ENCODE measurements around the gene FBXW7.
A peak's percentile ranks its signal among the peaks of the same experiment; 100 is the strongest.

Gene FBXW7

DNA sequence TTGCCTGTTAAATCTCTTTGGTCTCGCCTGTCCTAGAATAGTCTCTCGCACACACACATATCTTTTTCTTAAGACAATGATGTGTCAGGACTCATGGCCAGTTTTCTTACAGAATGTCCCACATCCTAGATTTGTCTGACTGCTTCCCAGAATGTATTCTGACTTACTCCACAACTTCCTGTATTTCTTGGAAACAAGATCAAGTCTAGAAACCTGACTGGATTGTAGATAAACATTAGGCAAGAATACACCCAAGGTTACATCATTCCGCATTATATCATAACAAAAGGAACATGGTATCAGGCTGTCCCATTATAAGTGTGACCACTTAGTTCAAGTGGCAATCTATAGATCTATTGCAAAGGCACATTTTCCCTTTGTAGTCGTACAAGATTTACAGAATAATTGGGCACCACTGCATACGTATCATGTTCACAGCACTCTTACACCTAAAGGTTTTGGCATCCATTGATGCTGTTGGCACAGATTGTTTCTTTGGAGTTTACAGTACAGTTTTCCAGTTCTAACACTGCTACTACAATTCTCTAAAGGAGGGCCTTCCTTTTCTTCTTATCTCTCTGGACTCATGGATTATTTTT, 56.4 kb downstream of the FBXW7 start:
- TF ChIP-seq TCF4 (CRISPR knock-in tag; IDR thresholded peaks at IDR 0.05; ENCODE audit: borderline replicate concordance) (no peak), ESRRG (CRISPR knock-in tag; IDR thresholded peaks at IDR 0.05) (no peak), PPARA (CRISPR knock-in tag; IDR thresholded peaks at IDR 0.05; ENCODE audit: borderline replicate concordance) (no peak), ZC3H10 (CRISPR knock-in tag; IDR thresholded peaks at IDR 0.05) (no peak), ZNF8 (CRISPR knock-in tag; IDR thresholded peaks at IDR 0.05) (no peak), ZNF70 (CRISPR knock-in tag; IDR thresholded peaks at IDR 0.05) (no peak), GLIS3 (CRISPR knock-in tag; IDR thresholded peaks at IDR 0.05) (no peak), ZFP3 (CRISPR knock-in tag; IDR thresholded peaks at IDR 0.05) (no peak), RARB (CRISPR knock-in tag; IDR thresholded peaks at IDR 0.05) (no peak)
- TF ChIP-seq, protein P1, sequence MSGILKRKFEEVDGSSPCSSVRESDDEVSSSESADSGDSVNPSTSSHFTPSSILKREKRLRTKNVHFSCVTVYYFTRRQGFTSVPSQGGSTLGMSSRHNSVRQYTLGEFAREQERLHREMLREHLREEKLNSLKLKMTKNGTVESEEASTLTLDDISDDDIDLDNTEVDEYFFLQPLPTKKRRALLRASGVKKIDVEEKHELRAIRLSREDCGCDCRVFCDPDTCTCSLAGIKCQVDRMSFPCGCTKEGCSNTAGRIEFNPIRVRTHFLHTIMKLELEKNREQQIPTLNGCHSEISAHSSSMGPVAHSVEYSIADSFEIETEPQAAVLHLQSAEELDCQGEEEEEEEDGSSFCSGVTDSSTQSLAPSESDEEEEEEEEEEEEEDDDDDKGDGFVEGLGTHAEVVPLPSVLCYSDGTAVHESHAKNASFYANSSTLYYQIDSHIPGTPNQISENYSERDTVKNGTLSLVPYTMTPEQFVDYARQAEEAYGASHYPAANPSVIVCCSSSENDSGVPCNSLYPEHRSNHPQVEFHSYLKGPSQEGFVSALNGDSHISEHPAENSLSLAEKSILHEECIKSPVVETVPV (CRISPR knock-in tag; IDR thresholded peaks at IDR 0.05), result no peak
- TF ChIP-seq, protein P2, sequence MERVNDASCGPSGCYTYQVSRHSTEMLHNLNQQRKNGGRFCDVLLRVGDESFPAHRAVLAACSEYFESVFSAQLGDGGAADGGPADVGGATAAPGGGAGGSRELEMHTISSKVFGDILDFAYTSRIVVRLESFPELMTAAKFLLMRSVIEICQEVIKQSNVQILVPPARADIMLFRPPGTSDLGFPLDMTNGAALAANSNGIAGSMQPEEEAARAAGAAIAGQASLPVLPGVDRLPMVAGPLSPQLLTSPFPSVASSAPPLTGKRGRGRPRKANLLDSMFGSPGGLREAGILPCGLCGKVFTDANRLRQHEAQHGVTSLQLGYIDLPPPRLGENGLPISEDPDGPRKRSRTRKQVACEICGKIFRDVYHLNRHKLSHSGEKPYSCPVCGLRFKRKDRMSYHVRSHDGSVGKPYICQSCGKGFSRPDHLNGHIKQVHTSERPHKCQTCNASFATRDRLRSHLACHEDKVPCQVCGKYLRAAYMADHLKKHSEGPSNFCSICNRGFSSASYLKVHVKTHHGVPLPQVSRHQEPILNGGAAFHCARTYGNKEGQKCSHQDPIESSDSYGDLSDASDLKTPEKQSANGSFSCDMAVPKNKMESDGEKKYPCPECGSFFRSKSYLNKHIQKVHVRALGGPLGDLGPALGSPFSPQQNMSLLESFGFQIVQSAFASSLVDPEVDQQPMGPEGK (CRISPR knock-in tag; IDR thresholded peaks at IDR 0.05; ENCODE audit: borderline replicate concordance), result no peak
- TF ChIP-seq, protein P3, sequence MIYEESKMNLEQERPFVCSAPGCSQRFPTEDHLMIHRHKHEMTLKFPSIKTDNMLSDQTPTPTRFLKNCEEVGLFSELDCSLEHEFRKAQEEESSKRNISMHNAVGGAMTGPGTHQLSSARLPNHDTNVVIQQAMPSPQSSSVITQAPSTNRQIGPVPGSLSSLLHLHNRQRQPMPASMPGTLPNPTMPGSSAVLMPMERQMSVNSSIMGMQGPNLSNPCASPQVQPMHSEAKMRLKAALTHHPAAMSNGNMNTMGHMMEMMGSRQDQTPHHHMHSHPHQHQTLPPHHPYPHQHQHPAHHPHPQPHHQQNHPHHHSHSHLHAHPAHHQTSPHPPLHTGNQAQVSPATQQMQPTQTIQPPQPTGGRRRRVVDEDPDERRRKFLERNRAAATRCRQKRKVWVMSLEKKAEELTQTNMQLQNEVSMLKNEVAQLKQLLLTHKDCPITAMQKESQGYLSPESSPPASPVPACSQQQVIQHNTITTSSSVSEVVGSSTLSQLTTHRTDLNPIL (CRISPR knock-in tag; IDR thresholded peaks at IDR 0.05; ENCODE audit: low read depth), result no peak
- TF ChIP-seq, protein P4, sequence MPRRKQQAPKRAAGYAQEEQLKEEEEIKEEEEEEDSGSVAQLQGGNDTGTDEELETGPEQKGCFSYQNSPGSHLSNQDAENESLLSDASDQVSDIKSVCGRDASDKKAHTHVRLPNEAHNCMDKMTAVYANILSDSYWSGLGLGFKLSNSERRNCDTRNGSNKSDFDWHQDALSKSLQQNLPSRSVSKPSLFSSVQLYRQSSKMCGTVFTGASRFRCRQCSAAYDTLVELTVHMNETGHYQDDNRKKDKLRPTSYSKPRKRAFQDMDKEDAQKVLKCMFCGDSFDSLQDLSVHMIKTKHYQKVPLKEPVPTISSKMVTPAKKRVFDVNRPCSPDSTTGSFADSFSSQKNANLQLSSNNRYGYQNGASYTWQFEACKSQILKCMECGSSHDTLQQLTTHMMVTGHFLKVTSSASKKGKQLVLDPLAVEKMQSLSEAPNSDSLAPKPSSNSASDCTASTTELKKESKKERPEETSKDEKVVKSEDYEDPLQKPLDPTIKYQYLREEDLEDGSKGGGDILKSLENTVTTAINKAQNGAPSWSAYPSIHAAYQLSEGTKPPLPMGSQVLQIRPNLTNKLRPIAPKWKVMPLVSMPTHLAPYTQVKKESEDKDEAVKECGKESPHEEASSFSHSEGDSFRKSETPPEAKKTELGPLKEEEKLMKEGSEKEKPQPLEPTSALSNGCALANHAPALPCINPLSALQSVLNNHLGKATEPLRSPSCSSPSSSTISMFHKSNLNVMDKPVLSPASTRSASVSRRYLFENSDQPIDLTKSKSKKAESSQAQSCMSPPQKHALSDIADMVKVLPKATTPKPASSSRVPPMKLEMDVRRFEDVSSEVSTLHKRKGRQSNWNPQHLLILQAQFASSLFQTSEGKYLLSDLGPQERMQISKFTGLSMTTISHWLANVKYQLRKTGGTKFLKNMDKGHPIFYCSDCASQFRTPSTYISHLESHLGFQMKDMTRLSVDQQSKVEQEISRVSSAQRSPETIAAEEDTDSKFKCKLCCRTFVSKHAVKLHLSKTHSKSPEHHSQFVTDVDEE (CRISPR knock-in tag; IDR thresholded peaks at IDR 0.05), result no peak
- ATAC-seq, result no peak

DNA sequence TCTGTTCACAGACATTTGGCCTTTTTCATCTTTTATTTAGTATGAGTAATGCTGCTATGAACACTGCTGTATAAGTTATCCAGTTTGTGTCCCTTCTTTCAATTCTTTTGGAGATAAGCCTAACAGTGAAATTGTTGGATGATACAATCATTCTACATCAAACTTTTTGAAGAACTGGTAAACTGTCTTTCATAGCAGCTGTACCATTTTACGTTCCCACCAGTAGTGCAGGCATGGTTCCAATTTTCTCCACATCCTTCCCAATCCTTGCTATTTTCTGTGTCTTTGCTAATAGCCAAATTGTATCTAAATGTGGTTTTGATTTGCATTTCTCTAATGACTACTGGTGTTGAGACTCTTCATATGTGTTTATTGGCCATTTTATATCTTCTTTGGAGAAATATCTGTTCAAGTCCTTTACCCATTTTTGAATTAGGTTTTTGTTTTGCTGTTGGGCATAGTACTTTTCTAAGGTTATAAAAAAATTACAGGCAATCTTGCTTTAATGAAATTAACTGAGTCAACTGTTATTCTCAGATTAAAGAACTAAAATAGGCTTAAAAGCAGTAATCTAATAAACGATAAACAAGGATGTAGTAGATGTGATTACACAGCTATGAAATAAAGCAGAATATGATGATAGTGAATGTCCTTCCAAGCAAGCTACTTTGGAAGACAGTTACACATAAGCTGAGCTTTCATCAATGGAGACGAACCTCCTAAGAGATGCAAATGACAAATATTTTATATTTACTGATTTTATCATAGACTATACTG, 57.2 kb downstream of the FBXW7 start:
- no peak; the same call in 2 of the 3 replicates for ATAC-seq
- TF ChIP-seq, protein P1 (CRISPR knock-in tag; IDR thresholded peaks at IDR 0.05), result peak; percentile 76; the same call in 1 of the 2 replicates
- TF ChIP-seq, protein P5, sequence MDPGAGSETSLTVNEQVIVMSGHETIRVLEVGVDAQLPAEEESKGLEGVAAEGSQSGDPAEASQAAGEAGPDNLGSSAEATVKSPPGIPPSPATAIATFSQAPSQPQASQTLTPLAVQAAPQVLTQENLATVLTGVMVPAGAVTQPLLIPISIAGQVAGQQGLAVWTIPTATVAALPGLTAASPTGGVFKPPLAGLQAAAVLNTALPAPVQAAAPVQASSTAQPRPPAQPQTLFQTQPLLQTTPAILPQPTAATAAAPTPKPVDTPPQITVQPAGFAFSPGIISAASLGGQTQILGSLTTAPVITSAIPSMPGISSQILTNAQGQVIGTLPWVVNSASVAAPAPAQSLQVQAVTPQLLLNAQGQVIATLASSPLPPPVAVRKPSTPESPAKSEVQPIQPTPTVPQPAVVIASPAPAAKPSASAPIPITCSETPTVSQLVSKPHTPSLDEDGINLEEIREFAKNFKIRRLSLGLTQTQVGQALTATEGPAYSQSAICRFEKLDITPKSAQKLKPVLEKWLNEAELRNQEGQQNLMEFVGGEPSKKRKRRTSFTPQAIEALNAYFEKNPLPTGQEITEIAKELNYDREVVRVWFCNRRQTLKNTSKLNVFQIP (CRISPR knock-in tag; IDR thresholded peaks at IDR 0.05; ENCODE audit: borderline replicate concordance, low read depth), result no peak
- no peak for TF ChIP-seq RARB (CRISPR knock-in tag; IDR thresholded peaks at IDR 0.05)
- no peak for TF ChIP-seq ZNF70 (CRISPR knock-in tag; IDR thresholded peaks at IDR 0.05)
- TF ChIP-seq SNAI2 (CRISPR knock-in tag; IDR thresholded peaks at IDR 0.05), result 0 out of 2 replicates have a peak, but pooled peaks have one; percentile 13
- no peak for TF ChIP-seq ARNTL (CRISPR knock-in tag; IDR thresholded peaks at IDR 0.05; ENCODE audit: borderline replicate concordance, low read depth)
- TF ChIP-seq ZNF565 (CRISPR knock-in tag; conservative IDR thresholded peaks at IDR 0.05; ENCODE audit: low read depth), result no peak
- no peak for TF ChIP-seq ZFP30 (CRISPR knock-in tag; IDR thresholded peaks at IDR 0.05)
- TF ChIP-seq, protein P2 (CRISPR knock-in tag; IDR thresholded peaks at IDR 0.05; ENCODE audit: borderline replicate concordance), result no peak
- TF ChIP-seq ESRRG (CRISPR knock-in tag; IDR thresholded peaks at IDR 0.05), result peak; percentile 57; the same call in 1 of the 2 replicates
- TF ChIP-seq ZC3H10 (CRISPR knock-in tag; IDR thresholded peaks at IDR 0.05), result no peak
- peak; percentile 90 for TF ChIP-seq ISL1 (CRISPR knock-in tag; IDR thresholded peaks at IDR 0.05)
- TF ChIP-seq, protein P4 (CRISPR knock-in tag; IDR thresholded peaks at IDR 0.05), result peak; percentile 57; the same call in 1 of the 2 replicates
- no peak for TF ChIP-seq BACH2 (CRISPR knock-in tag; IDR thresholded peaks at IDR 0.05; ENCODE audit: borderline replicate concordance)
- peak; percentile 65; the same call in 1 of the 2 replicates for TF ChIP-seq ZFP3 (CRISPR knock-in tag; IDR thresholded peaks at IDR 0.05)
- no peak for TF ChIP-seq GLIS3 (CRISPR knock-in tag; IDR thresholded peaks at IDR 0.05)
- no peak for TF ChIP-seq PPARA (CRISPR knock-in tag; IDR thresholded peaks at IDR 0.05; ENCODE audit: borderline replicate concordance)
- TF ChIP-seq TCF4 (CRISPR knock-in tag; IDR thresholded peaks at IDR 0.05; ENCODE audit: borderline replicate concordance), result peak; percentile 95
